ENCODE measurements around the gene NF2.

NF2 gene

DNA sequence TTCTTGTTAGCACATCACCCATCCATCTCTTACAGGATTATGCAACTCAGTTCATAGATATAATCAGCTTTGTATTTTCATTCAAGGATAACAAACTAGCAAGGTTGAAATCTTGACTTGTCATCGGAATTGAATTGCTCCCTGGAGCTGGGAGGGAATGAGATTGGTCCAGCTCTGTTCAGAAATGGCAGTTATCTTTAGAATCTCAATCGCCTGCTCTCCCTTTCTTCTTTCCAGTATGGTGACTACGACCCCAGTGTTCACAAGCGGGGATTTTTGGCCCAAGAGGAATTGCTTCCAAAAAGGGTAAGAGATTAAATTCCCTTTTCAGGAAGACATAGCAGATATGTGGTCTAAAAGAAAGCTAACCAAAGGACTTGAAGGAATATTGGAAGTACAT lies 51.0 kb downstream of the NF2 start:
- no peaks in the 10 kb centered on the region for H3K79me2 ChIP-seq (ENCODE audit: insufficient read depth, low read length)
- peaks cover 22% of the 10 kb centered on the region; the same call in 1 of the 2 replicates for H3K36me3 ChIP-seq (ENCODE audit: insufficient read depth, low read length)
- no peak overlapping the region for H2AFZ ChIP-seq (ENCODE audit: low read length)
- no peak overlapping the region for H3K9ac ChIP-seq (ENCODE audit: low read depth, low read length, poor library complexity, severe bottlenecking)
- TF ChIP-seq, protein P1, sequence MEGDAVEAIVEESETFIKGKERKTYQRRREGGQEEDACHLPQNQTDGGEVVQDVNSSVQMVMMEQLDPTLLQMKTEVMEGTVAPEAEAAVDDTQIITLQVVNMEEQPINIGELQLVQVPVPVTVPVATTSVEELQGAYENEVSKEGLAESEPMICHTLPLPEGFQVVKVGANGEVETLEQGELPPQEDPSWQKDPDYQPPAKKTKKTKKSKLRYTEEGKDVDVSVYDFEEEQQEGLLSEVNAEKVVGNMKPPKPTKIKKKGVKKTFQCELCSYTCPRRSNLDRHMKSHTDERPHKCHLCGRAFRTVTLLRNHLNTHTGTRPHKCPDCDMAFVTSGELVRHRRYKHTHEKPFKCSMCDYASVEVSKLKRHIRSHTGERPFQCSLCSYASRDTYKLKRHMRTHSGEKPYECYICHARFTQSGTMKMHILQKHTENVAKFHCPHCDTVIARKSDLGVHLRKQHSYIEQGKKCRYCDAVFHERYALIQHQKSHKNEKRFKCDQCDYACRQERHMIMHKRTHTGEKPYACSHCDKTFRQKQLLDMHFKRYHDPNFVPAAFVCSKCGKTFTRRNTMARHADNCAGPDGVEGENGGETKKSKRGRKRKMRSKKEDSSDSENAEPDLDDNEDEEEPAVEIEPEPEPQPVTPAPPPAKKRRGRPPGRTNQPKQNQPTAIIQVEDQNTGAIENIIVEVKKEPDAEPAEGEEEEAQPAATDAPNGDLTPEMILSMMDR (conservative IDR thresholded peaks at IDR 0.05; ENCODE audit: low read length), result no peak
- TF ChIP-seq EZH2phosphoT487 (IDR thresholded peaks at IDR 0.05; ENCODE audit: borderline replicate concordance), result no peak
- peaks cover 14% of the 10 kb centered on the region for H3K4me1 ChIP-seq (ENCODE audit: insufficient read depth, low read length, poor library complexity, severe bottlenecking)
- H3K9me2 ChIP-seq (replicated peaks; ENCODE audit: low read depth, low read length), result no peaks in the 10 kb centered on the region
- no peak overlapping the region for H3K4me3 ChIP-seq (ENCODE audit: low read length, poor library complexity, severe bottlenecking)
- H3K27me3 ChIP-seq (ENCODE audit: insufficient read depth, low read length, poor library complexity, severe bottlenecking), result no peaks in the 10 kb centered on the region
- no peaks in the 10 kb centered on the region for H3F3A ChIP-seq (ENCODE audit: low read depth)
- no peaks in the 10 kb centered on the region for H4K20me1 ChIP-seq (ENCODE audit: insufficient read depth, low read length, poor library complexity, severe bottlenecking)
- no peak overlapping the region for H3K4me2 ChIP-seq (ENCODE audit: low read depth, low read length, poor library complexity, severe bottlenecking)
- no peaks in the 10 kb centered on the region for H3K9me3 ChIP-seq (ENCODE audit: insufficient read depth, low read depth, low read length)

DNA sequence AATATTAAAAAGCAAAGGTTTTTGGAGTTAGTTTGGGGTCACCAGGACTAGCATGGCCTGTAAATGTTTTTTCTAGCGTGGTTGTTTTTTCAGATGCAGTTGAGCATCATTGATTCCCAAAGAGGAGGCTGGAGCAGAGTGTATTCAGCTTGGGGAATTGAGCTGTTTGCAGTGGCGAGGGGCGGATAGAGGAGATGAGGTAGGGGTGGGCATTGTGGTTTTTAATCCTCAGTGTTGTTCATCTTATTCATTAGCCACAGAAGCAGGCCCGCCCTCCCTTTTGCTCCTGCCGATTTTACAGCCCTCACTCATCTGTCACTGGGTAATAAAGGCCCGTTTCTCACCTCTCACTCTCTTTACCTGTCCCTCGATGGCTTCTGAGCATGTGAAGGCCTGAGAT lies 51.4 kb downstream of the NF2 start:
- H3K4me1 ChIP-seq (ENCODE audit: insufficient read depth, low read length, poor library complexity, severe bottlenecking), result peaks cover 14% of the 10 kb centered on the region
- H3K79me2 ChIP-seq (ENCODE audit: insufficient read depth, low read length), result no peaks in the 10 kb centered on the region
- H3K27me3 ChIP-seq (ENCODE audit: insufficient read depth, low read length, poor library complexity, severe bottlenecking), result no peaks in the 10 kb centered on the region
- H2AFZ ChIP-seq (ENCODE audit: low read length), result no peak overlapping the region
- H3K4me2 ChIP-seq (ENCODE audit: low read depth, low read length, poor library complexity, severe bottlenecking), result no peak overlapping the region
- no peaks in the 10 kb centered on the region for H4K20me1 ChIP-seq (ENCODE audit: insufficient read depth, low read length, poor library complexity, severe bottlenecking)
- no peak overlapping the region for H3K4me3 ChIP-seq (ENCODE audit: low read length, poor library complexity, severe bottlenecking)
- TF ChIP-seq EZH2phosphoT487 (IDR thresholded peaks at IDR 0.05; ENCODE audit: borderline replicate concordance), result no peak
- no peaks in the 10 kb centered on the region for H3K9me2 ChIP-seq (replicated peaks; ENCODE audit: low read depth, low read length)
- peaks cover 22% of the 10 kb centered on the region; the same call in 1 of the 2 replicates for H3K36me3 ChIP-seq (ENCODE audit: insufficient read depth, low read length)
- H3K9me3 ChIP-seq (ENCODE audit: insufficient read depth, low read depth, low read length), result no peaks in the 10 kb centered on the region
- no peaks in the 10 kb centered on the region for H3F3A ChIP-seq (ENCODE audit: low read depth)
- H3K9ac ChIP-seq (ENCODE audit: low read depth, low read length, poor library complexity, severe bottlenecking), result no peak overlapping the region

DNA sequence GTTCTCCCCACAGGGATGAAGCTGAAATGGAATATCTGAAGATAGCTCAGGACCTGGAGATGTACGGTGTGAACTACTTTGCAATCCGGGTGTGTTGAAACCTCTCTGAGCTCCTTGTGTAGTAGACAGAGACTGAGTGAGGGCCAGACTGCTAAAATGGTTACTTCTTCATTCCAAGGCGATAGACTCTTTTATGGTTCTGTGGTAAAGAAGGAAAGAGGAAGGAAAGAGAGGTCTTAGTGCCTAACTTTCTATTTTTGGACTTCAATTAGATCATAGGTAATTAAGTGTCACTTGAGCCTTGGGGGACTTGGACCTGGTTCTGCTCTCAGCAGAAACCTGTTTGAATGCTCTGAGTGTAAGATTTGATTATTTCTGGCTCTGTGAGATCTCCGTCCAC lies 54.7 kb downstream of the NF2 start:
- Histone ChIP-seq H3K9ac (ENCODE audit: low read depth, low read length, poor library complexity, severe bottlenecking) (no peak overlapping the region), H3K27me3 (ENCODE audit: insufficient read depth, low read length, poor library complexity, severe bottlenecking) (no peaks in the 10 kb centered on the region), H3K36me3 (ENCODE audit: insufficient read depth, low read length) (peaks cover 46% of the 10 kb centered on the region; the same call in 1 of the 2 replicates), H2AFZ (ENCODE audit: low read length) (no peak overlapping the region), H3K4me1 (ENCODE audit: insufficient read depth, low read length, poor library complexity, severe bottlenecking) (peaks cover 14% of the 10 kb centered on the region), H3K9me3 (ENCODE audit: insufficient read depth, low read depth, low read length) (no peaks in the 10 kb centered on the region), H3K79me2 (ENCODE audit: insufficient read depth, low read length) (no peaks in the 10 kb centered on the region), H4K20me1 (ENCODE audit: insufficient read depth, low read length, poor library complexity, severe bottlenecking) (no peaks in the 10 kb centered on the region), H3K4me3 (ENCODE audit: low read length, poor library complexity, severe bottlenecking) (no peak overlapping the region), H3F3A (ENCODE audit: low read depth) (no peaks in the 10 kb centered on the region), H3K9me2 (replicated peaks; ENCODE audit: low read depth, low read length) (no peaks in the 10 kb centered on the region), H3K4me2 (ENCODE audit: low read depth, low read length, poor library complexity, severe bottlenecking) (no peak overlapping the region)
- TF ChIP-seq, protein P1 (conservative IDR thresholded peaks at IDR 0.05; ENCODE audit: low read length), result no peak
- TF ChIP-seq EZH2phosphoT487 (IDR thresholded peaks at IDR 0.05; ENCODE audit: borderline replicate concordance), result no peak

DNA sequence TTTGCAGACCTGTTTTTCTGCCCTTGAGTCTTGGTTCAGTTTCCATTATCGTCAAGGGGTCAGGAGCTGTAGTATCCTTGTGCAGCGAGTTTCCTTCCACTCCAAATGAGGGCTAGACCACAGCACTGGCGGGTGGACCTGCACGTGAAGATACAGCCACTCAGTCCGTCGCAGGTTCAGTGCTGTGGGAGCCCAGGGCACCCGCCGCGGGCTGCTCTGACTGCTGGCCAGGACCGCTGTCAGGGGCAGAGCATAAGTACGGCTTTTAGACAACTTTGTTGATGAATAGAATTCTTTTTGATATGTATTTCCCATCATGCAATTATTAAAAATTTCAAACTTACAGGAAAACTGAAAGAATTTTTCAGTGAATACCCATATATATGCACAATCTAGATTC lies 56.6 kb downstream of the NF2 start:
- Histone ChIP-seq H4K20me1 (ENCODE audit: insufficient read depth, low read length, poor library complexity, severe bottlenecking) (no peaks in the 10 kb centered on the region), H2AFZ (ENCODE audit: low read length) (no peak overlapping the region), H3K36me3 (ENCODE audit: insufficient read depth, low read length) (peaks cover 61% of the 10 kb centered on the region; the same call in 1 of the 2 replicates), H3F3A (ENCODE audit: low read depth) (no peaks in the 10 kb centered on the region), H3K4me3 (ENCODE audit: low read length, poor library complexity, severe bottlenecking) (no peak overlapping the region), H3K9ac (ENCODE audit: low read depth, low read length, poor library complexity, severe bottlenecking) (no peak overlapping the region), H3K27me3 (ENCODE audit: insufficient read depth, low read length, poor library complexity, severe bottlenecking) (no peaks in the 10 kb centered on the region), H3K4me2 (ENCODE audit: low read depth, low read length, poor library complexity, severe bottlenecking) (no peak overlapping the region), H3K9me3 (ENCODE audit: insufficient read depth, low read depth, low read length) (no peaks in the 10 kb centered on the region), H3K79me2 (ENCODE audit: insufficient read depth, low read length) (no peaks in the 10 kb centered on the region), H3K9me2 (replicated peaks; ENCODE audit: low read depth, low read length) (no peaks in the 10 kb centered on the region), H3K4me1 (ENCODE audit: insufficient read depth, low read length, poor library complexity, severe bottlenecking) (peaks cover 14% of the 10 kb centered on the region)
- TF ChIP-seq, protein P1 (conservative IDR thresholded peaks at IDR 0.05; ENCODE audit: low read length), result no peak
- no peak for TF ChIP-seq EZH2phosphoT487 (IDR thresholded peaks at IDR 0.05; ENCODE audit: borderline replicate concordance)
